CD4-positive, alpha-beta T cell (primary cell): ENCODE measurements around the gene FBL. TPM values are rescaled to one million over a fixed set of nuclear protein-coding genes. Genes with fewer than 3 reads are reported as not detected.
"Not testable (repeated sequence)": the region's sequence is repeated elsewhere in the genome, so short reads cannot be mapped to it uniquely, and the experiment has no call there.

ENCODE experiments used
- ATAC-seq: fragments of 200-7000 bp; cut with Tn5 transposase; one replicate; pipeline ENCODE4 v1.10.0; 2022; ENCODE audit warnings: mild to moderate bottlenecking; ENCODE audit not compliant: poor library complexity
- CTCF ChIA-PET: fragments of 350-600 bp; sonication (Branson Sonifier 250); formaldehyde crosslinking; loops from one replicate; lab custom pipeline; 2021; ENCODE audit warnings: antibody characterized with exemption, inconsistent platforms; lab: Charles Lee
- POLR2A ChIA-PET: fragments of 350-600 bp; sonication (Branson Sonifier 250); formaldehyde crosslinking; loops from one replicate; lab custom pipeline; 2021; ENCODE audit warnings: antibody characterized with exemption, inconsistent platforms; lab: Charles Lee
- DNase-seq, 14 experiments: peaks; one replicate each; pipeline ENCODE4 v3.0.0-alpha.2; 2013 to 2020; ENCODE audit warnings: mixed read lengths in 2 of 14
- H3K27ac ChIP-seq, 2 donors: one replicate each; pipeline versions ENCODE4 v1.5.1 to v1.7.0; 2013; ENCODE audit warnings: low read length in 2 of 2, low read depth in 1 of 2, mild to moderate bottlenecking in 1 of 2
- H3K27me3 ChIP-seq, 2 experiments: 1 replicate in 1 of 2; 2 replicates in 1 of 2; pipeline versions ENCODE4 v1.6.1 to v1.7.0; 2013; ENCODE audit warnings: low read length in 2 of 2, control low read depth in 1 of 2, mild to moderate bottlenecking in 1 of 2, moderate library complexity in 1 of 2; ENCODE audit not compliant: insufficient read depth in 2 of 2, control insufficient read depth in 1 of 2
- H3K36me3 ChIP-seq: one replicate; pipeline ENCODE4 v1.6.1; 2013; ENCODE audit warnings: low read length, control low read depth; ENCODE audit not compliant: insufficient read depth
- H3K4me1 ChIP-seq: one replicate; pipeline ENCODE4 v1.6.1; 2013; ENCODE audit warnings: low read length, control low read depth; ENCODE audit not compliant: insufficient read depth
- H3K4me3 ChIP-seq: one replicate; pipeline ENCODE4 v1.5.1; 2013; ENCODE audit warnings: mild to moderate bottlenecking, low read length, moderate library complexity
- H3K9me3 ChIP-seq, 2 experiments: 1 replicate in 1 of 2; 2 replicates in 1 of 2; pipeline versions ENCODE4 v1.6.1 to v1.7.0; 2013; ENCODE audit warnings: low read length in 2 of 2, mild to moderate bottlenecking in 2 of 2, control low read depth in 1 of 2, moderate library complexity in 1 of 2; ENCODE audit not compliant: control insufficient read depth in 1 of 2, insufficient read depth in 1 of 2
- H3K27ac Mint-ChIP-seq: one replicate; pipeline ENCODE4 v1.8.0; 2020; ENCODE audit warnings: mixed read lengths
- H3K27me3 Mint-ChIP-seq: one replicate; pipeline ENCODE4 v1.8.0; 2021; ENCODE audit warnings: mixed read lengths
- H3K36me3 Mint-ChIP-seq: one replicate; pipeline ENCODE4 v1.8.0; 2021; ENCODE audit warnings: low read depth, mixed read lengths
- H3K4me1 Mint-ChIP-seq: one replicate; pipeline ENCODE4 v1.8.0; 2021; ENCODE audit warnings: low read depth, mixed read lengths
- H3K4me3 Mint-ChIP-seq: one replicate; pipeline ENCODE4 v1.8.0; 2020; ENCODE audit warnings: mild to moderate bottlenecking, mixed read lengths
- H3K9me3 Mint-ChIP-seq: one replicate; pipeline ENCODE4 v1.8.0; 2020; ENCODE audit warnings: mixed read lengths
- intact Hi-C, 2 experiments: fragments of 100-400 bp; cut with DNase I in 1 of 2; cut with micrococcal nuclease in 1 of 2; formaldehyde crosslinking; loops; one replicate each; pipeline versions ENCODE4 v1.15.1 to v1.9.0; 2023 to 2025; cut with DNase I, micrococcal nuclease
- total RNA-seq, 174 experiments: library from RNA in 2 of 174; stranded (reverse) in 2 of 174; gene quantifications; one replicate each; pipeline ENCODE4 v1.2.3 and lab custom pipeline; 2021 to 2026
- TF ChIP-seq, protein P1 (sequence below): fragments of 200-600 bp; IDR thresholded peaks from one replicate; pipeline ENCODE4 v1.8.0; 2022; ENCODE audit warnings: antibody characterized with exemption, mild to moderate bottlenecking

The FBL gene
- total RNA-seq, 2 experiments from 2014 or later, result 267 to 287 TPM

DNA sequence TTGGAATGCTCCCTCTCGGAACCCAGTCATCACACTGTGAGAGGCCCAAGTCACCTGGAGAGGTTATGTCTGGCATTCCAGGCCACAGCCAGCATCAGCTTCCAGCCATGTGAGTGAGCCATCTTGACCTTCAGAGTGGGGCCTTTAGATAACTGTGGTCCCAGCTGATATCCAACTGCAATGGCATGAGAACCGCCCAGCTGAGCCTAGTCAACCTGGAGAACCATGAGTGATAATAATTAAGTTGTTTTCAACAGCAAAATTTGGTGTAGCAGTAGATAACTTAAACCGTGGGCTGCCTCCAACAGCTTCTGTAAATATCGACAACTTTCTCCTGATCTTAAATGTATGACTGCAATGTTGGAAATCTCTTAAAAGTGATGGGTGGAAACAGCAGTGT lies 36.8 kb downstream of the FBL start:
- TF ChIP-seq, protein P1, sequence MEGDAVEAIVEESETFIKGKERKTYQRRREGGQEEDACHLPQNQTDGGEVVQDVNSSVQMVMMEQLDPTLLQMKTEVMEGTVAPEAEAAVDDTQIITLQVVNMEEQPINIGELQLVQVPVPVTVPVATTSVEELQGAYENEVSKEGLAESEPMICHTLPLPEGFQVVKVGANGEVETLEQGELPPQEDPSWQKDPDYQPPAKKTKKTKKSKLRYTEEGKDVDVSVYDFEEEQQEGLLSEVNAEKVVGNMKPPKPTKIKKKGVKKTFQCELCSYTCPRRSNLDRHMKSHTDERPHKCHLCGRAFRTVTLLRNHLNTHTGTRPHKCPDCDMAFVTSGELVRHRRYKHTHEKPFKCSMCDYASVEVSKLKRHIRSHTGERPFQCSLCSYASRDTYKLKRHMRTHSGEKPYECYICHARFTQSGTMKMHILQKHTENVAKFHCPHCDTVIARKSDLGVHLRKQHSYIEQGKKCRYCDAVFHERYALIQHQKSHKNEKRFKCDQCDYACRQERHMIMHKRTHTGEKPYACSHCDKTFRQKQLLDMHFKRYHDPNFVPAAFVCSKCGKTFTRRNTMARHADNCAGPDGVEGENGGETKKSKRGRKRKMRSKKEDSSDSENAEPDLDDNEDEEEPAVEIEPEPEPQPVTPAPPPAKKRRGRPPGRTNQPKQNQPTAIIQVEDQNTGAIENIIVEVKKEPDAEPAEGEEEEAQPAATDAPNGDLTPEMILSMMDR, result no peak
- Histone ChIP-seq H3K4me1 (no peaks in the 10 kb centered on the region), H3K27me3 (no peaks in the 10 kb centered on the region), H3K27ac (no peak overlapping the region), H3K4me3 (no peak overlapping the region), H3K36me3 (no peaks in the 10 kb centered on the region), H3K9me3 (no peaks in the 10 kb centered on the region)
- H3K4me1 Mint-ChIP-seq, result no peaks in the 10 kb centered on the region
- ChIA-PET POLR2A (no interaction called here), CTCF (no interaction called here)
- H3K36me3 Mint-ChIP-seq, result no peaks in the 10 kb centered on the region
- H3K9me3 Mint-ChIP-seq, result no peaks in the 10 kb centered on the region
- no peak for DNase-seq
- no peak overlapping the region for H3K4me3 Mint-ChIP-seq
- intact Hi-C loops, result no loop called here
- no peak for ATAC-seq
- H3K27me3 Mint-ChIP-seq, result no peaks in the 10 kb centered on the region
- H3K27ac Mint-ChIP-seq, result no peak overlapping the region

- H3K4me1 Mint-ChIP-seq, POLR2A ChIA-PET, H3K27me3 Mint-ChIP-seq, H3K4me1 ChIP-seq, H3K27ac Mint-ChIP-seq, H3K36me3 ChIP-seq, H3K36me3 Mint-ChIP-seq, intact Hi-C loops, DNase-seq, H3K9me3 Mint-ChIP-seq, ATAC-seq, H3K4me3 Mint-ChIP-seq, H3K27me3 ChIP-seq, H3K4me3 ChIP-seq, H3K9me3 ChIP-seq, H3K27ac ChIP-seq: not testable (repeated sequence)
- CTCF ChIA-PET, result interaction anchor here (1.0 kb wide), 1 partner anchor 35 kb away, joined by 3 read pairs; no protein-coding TSS in a partner anchor
Measured at GRCh38 chr19:39808688-39809087, 37.5 kb downstream of the FBL start.

DNA sequence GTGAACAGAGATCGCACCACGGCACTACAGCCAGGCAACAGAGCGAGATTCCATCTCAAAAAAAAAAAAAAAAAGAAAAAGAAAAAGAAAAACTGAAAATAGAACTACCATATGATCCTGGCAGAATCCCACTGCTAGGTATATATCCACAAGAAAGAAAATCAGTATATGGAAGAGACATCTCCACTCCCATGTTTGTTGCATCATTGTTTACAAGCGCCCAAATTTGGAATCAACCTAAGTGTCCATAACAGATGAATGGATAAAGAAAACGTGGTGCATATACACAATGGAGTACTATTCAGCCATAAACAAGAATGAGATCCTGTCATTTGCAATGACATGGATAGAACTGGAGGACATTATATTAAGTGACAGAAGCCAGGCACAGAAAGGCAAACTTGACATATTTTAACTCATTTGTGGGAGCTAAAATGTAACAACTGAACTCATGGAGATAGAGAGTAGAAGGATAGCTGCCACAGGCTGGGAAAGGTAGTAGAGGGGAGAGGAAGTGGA lies 38.3 kb downstream of the FBL start:
- POLR2A ChIA-PET, result no interaction called here
- intact Hi-C loops, result no loop called here
- no peak overlapping the region for H3K27ac Mint-ChIP-seq

More for the DNA sequence above, 38.3 kb downstream of the FBL start:
- Histone ChIP-seq H3K9me3 (no peaks in the 10 kb centered on the region), H3K4me3 (no peak overlapping the region), H3K36me3 (no peaks in the 10 kb centered on the region), H3K27me3 (peaks cover 4 to 6% of the 10 kb centered on the region in 2 experiments), H3K4me1 (no peaks in the 10 kb centered on the region), H3K27ac (no peak overlapping the region)
- TF ChIP-seq, protein P1, result no peak
- no peak for DNase-seq
- Mint-ChIP-seq H3K27me3 (peaks cover 5% of the 10 kb centered on the region), H3K9me3 (no peaks in the 10 kb centered on the region), H3K4me3 (no peak overlapping the region), H3K36me3 (no peaks in the 10 kb centered on the region), H3K4me1 (no peaks in the 10 kb centered on the region)
- no peak for ATAC-seq
- CTCF ChIA-PET, result interaction anchor here (1.0 kb wide), 1 partner anchor 36 kb away, joined by 3 read pairs; no protein-coding TSS in a partner anchor
